Mammary epithelial cell (primary cell): ENCODE measurements around the gene CEACAM16.

Source experiments
- CTCF ChIP-seq, 2 donors: IDR thresholded peaks in 1 of 2; conservative IDR thresholded peaks in 1 of 2; 2 replicates each; pipeline ENCODE4 v1.5.1; 2011 to 2012; ENCODE audit warnings: inconsistent platforms in 2 of 2, low read length in 2 of 2, mild to moderate bottlenecking in 2 of 2, control low read depth in 1 of 2, low read depth in 1 of 2; ENCODE audit not compliant: insufficient read depth in 1 of 2; ENCODE audit errors: extremely low read depth in 1 of 2
- EZH2 ChIP-seq: IDR thresholded peaks from 2 replicates; pipeline ENCODE4 v1.6.1; 2012; ENCODE audit warnings: low read length, inconsistent platforms, borderline replicate concordance

GRCh38 chr19:44649578-44650145 is 49.3 kb upstream of the CEACAM16 start:
- TF ChIP-seq CTCF (conservative IDR thresholded peaks at IDR 0.05 in 1 of 2, IDR thresholded peaks at IDR 0.05 in 1 of 2; ENCODE audit: extremely low read depth in 1 of 2, insufficient read depth in 1 of 2, low read depth in 1 of 2, low read length in 2 of 2) (no peak), EZH2 (no peak)
